H1 (cell line): ENCODE measurements around the gene ARHGAP15. TPM values are rescaled to one million over a fixed set of nuclear protein-coding genes. Genes with fewer than 3 reads are reported as not detected.

Experiments
- CTCF ChIA-PET: fragments of 300-600 bp; sonication (Branson Sonifier 250); formaldehyde crosslinking; loops from one replicate; lab custom pipeline; 2021; ENCODE audit not compliant: partially characterized antibody; lab: Charles Lee
- POLR2A ChIA-PET: fragments of 300-600 bp; sonication (Branson Sonifier 250); formaldehyde crosslinking; loops from one replicate; lab custom pipeline; 2021; ENCODE audit warnings: inconsistent platforms; ENCODE audit not compliant: partially characterized antibody; lab: Charles Lee
- DNase-seq, 2 experiments: peaks; one replicate each; pipeline versions ENCODE4 v3.0.0 to v3.0.0-alpha.2; 2010 to 2022; ENCODE audit warnings: low spot score in 2 of 2, low read depth in 1 of 2, mixed read lengths in 1 of 2
- FAIRE-seq: peaks from 2 replicates; lab custom pipeline; 2011; peaks lifted over from hg19 to GRCh38; lab: Jason Lieb, UNC
- H2AFZ ChIP-seq: 2 replicates; pipeline ENCODE4 v1.8.1; 2012; ENCODE audit warnings: low read length, inconsistent platforms
- H2AK5ac ChIP-seq: 2 replicates; pipeline ENCODE4 v1.6.1; 2013; ENCODE audit warnings: low read depth, low read length
- H2BK120ac ChIP-seq: replicated peaks from 2 replicates; pipeline ENCODE3; 2013; ENCODE audit warnings: low read depth, low read length, inconsistent platforms
- H2BK12ac ChIP-seq: 2 replicates; pipeline ENCODE4 v1.6.1; 2013; ENCODE audit warnings: low read depth, low read length
- H2BK15ac ChIP-seq: 2 replicates; pipeline ENCODE4 v1.6.1; 2013; ENCODE audit warnings: low read length
- H2BK20ac ChIP-seq: 2 replicates; pipeline ENCODE4 v1.6.1; 2013; ENCODE audit warnings: low read length
- H2BK5ac ChIP-seq: 2 replicates; pipeline ENCODE4 v1.6.1; 2013; ENCODE audit warnings: low read depth, low read length
- H3K14ac ChIP-seq: 2 replicates; pipeline ENCODE4 v1.6.1; 2013; ENCODE audit warnings: inconsistent platforms; ENCODE audit not compliant: insufficient read length
- H3K18ac ChIP-seq: 2 replicates; pipeline ENCODE4 v1.6.1; 2013; ENCODE audit warnings: low read length; ENCODE audit errors: extremely low read depth
- H3K23ac ChIP-seq: 2 replicates; pipeline ENCODE4 v1.6.1; 2013; ENCODE audit warnings: inconsistent platforms; ENCODE audit not compliant: insufficient read length
- H3K23me2 ChIP-seq: 2 replicates; pipeline ENCODE4 v1.6.1; 2013; ENCODE audit warnings: low read depth, low read length
- H3K27ac ChIP-seq: 2 replicates; pipeline ENCODE4 v1.6.1; 2011; ENCODE audit warnings: low read depth, low read length, inconsistent platforms
- H3K27me3 ChIP-seq, 4 experiments: replicated peaks in 1 of 4; 1 replicate in 1 of 4; 2 replicates in 3 of 4; pipeline versions ENCODE4 v1.6.1 to v1.8.1; 2011 to 2013; ENCODE audit warnings: low read length in 3 of 4, mild to moderate bottlenecking in 3 of 4, inconsistent platforms in 2 of 4, mixed read lengths in 2 of 4, moderate library complexity in 1 of 4; ENCODE audit not compliant: control insufficient read depth in 3 of 4, insufficient read depth in 3 of 4; ENCODE audit errors: extremely low read depth in 1 of 4
- H3K36me3 ChIP-seq, 4 experiments: 2 replicates each; pipeline versions ENCODE4 v1.6.1 to v1.8.1; 2011 to 2013; ENCODE audit warnings: mild to moderate bottlenecking in 4 of 4, low read length in 3 of 4, moderate library complexity in 2 of 4, control low read depth in 1 of 4, inconsistent platforms in 1 of 4; ENCODE audit not compliant: insufficient read depth in 4 of 4, control insufficient read depth in 2 of 4
- H3K4ac ChIP-seq: replicated peaks from 2 replicates; pipeline ENCODE3; 2013; ENCODE audit warnings: low read length, low read depth, mixed read lengths, inconsistent platforms; ENCODE audit not compliant: insufficient read length
- H3K4me1 ChIP-seq, 4 experiments: replicated peaks in 1 of 4; 1 replicate in 1 of 4; 2 replicates in 3 of 4; pipeline versions ENCODE4 v1.6.1 to v1.8.1; 2011 to 2013; ENCODE audit warnings: low read length in 3 of 4, inconsistent platforms in 2 of 4, mixed read lengths in 1 of 4; ENCODE audit not compliant: insufficient read depth in 4 of 4, control insufficient read depth in 3 of 4
- H3K4me2 ChIP-seq, 2 experiments: 2 replicates each; pipeline versions ENCODE4 v1.6.1 to v1.8.1; 2011 to 2013; ENCODE audit warnings: low read depth in 2 of 2, low read length in 2 of 2, control low read depth in 1 of 2, inconsistent platforms in 1 of 2, mild to moderate bottlenecking in 1 of 2; ENCODE audit not compliant: insufficient read depth in 1 of 2
- H3K4me3 ChIP-seq, 4 experiments: fragments of 200-600, 300-600 bp in 1 of 4; sonication (generic), shearing (Covaris generic), sonication (Bioruptor Twin) in 1 of 4; 2 replicates each; pipeline versions ENCODE4 v1.5.1 to v1.8.1; 2011 to 2016; ENCODE audit warnings: low read length in 4 of 4, low read depth in 3 of 4, control low read depth in 2 of 4, inconsistent platforms in 2 of 4, mild to moderate bottlenecking in 2 of 4, mixed read lengths in 1 of 4, moderate library complexity in 1 of 4; ENCODE audit not compliant: insufficient read depth in 2 of 4; ENCODE audit errors: extremely low read depth in 1 of 4
- H3K56ac ChIP-seq: replicated peaks from 2 replicates; pipeline ENCODE3; 2013; ENCODE audit warnings: low read depth, mild to moderate bottlenecking, mixed read lengths, low read length, inconsistent platforms; ENCODE audit not compliant: insufficient read length
- H3K79me1 ChIP-seq: 2 replicates; pipeline ENCODE4 v1.6.1; 2013; ENCODE audit warnings: low read depth, low read length, control low read depth
- H3K79me2 ChIP-seq, 2 experiments: 2 replicates each; pipeline versions ENCODE4 v1.6.1 to v1.8.1; 2012 to 2013; ENCODE audit warnings: low read length in 2 of 2, mild to moderate bottlenecking in 2 of 2, inconsistent platforms in 1 of 2; ENCODE audit not compliant: insufficient read depth in 2 of 2, control insufficient read depth in 1 of 2
- H3K9ac ChIP-seq, 4 experiments: replicated peaks in 1 of 4; 1 replicate in 1 of 4; 2 replicates in 3 of 4; pipeline versions ENCODE4 v1.6.1 to v1.8.1; 2011 to 2013; ENCODE audit warnings: low read depth in 3 of 4, low read length in 3 of 4, control low read depth in 2 of 4, mild to moderate bottlenecking in 2 of 4, moderate library complexity in 2 of 4, inconsistent platforms in 1 of 4; ENCODE audit errors: extremely low read depth in 1 of 4
- H3K9me3 ChIP-seq, 2 experiments: 2 replicates each; pipeline versions ENCODE4 v1.6.1 to v1.8.1; 2012 to 2013; ENCODE audit warnings: mild to moderate bottlenecking in 2 of 2, moderate library complexity in 2 of 2, control low read depth in 1 of 2, inconsistent platforms in 1 of 2, low read depth in 1 of 2, low read length in 1 of 2, mixed read lengths in 1 of 2; ENCODE audit not compliant: insufficient read depth in 2 of 2
- H4K20me1 ChIP-seq, 2 experiments: replicated peaks in 1 of 2; 2 replicates each; pipeline versions ENCODE3 to v1.8.1; 2011 to 2013; ENCODE audit warnings: inconsistent platforms in 2 of 2, low read length in 2 of 2, mild to moderate bottlenecking in 1 of 2; ENCODE audit not compliant: insufficient read depth in 2 of 2, control insufficient read depth in 1 of 2
- H4K5ac ChIP-seq: 2 replicates; pipeline ENCODE4 v1.6.1; 2013; ENCODE audit warnings: low read length, low read depth, mixed read lengths, inconsistent platforms; ENCODE audit not compliant: insufficient read length
- H4K8ac ChIP-seq: 2 replicates; pipeline ENCODE4 v1.8.0; 2013; ENCODE audit warnings: mild to moderate bottlenecking, moderate library complexity, low read length, inconsistent platforms; ENCODE audit not compliant: insufficient read depth; ENCODE audit errors: extremely low read depth
- H4K91ac ChIP-seq: replicated peaks from 2 replicates; pipeline ENCODE3; 2013; ENCODE audit warnings: low read length, mixed read lengths, inconsistent platforms; ENCODE audit not compliant: insufficient read length
- CBX8 ChIP-seq: fragments of 300-800, 300-1000 bp; sonication (generic); IDR thresholded peaks from 2 replicates; pipeline ENCODE4 v1.7.1; 2016; ENCODE audit warnings: low read depth, low read length, borderline replicate concordance
- CTBP2 ChIP-seq: IDR thresholded peaks from 2 replicates; pipeline ENCODE4 v1.7.0; 2011; ENCODE audit warnings: borderline replicate concordance, mild to moderate bottlenecking, moderate library complexity, mixed read lengths, low read length; ENCODE audit not compliant: insufficient read depth, insufficient read length
- TAF7 ChIP-seq: optimal IDR thresholded peaks from 2 replicates; pipeline ENCODE3; 2011; ENCODE audit warnings: low read depth, mild to moderate bottlenecking, inconsistent platforms, low read length, moderate library complexity, borderline replicate concordance
- USF2 ChIP-seq: IDR thresholded peaks from 2 replicates; pipeline ENCODE4 v1.6.1; 2011; ENCODE audit warnings: low read length, improper control_type of control experiment
- polyA plus RNA-seq, 7 experiments: library from polyadenylated mRNA; depleted of rRNA in 3 of 7; stranded (reverse) in 5 of 7; unstranded in 2 of 7; fragments of >200 nt in 5 of 7; fragments of 200-250 nt in 2 of 7; gene quantifications; 1 replicate in 5 of 7; 2 replicates in 1 of 7; 4 replicates in 1 of 7; pipeline versions ENCODE4 v1.2.1 to v1.2.3, GENCODE V29; 2011 to 2013; ENCODE audit warnings: missing spikeins in 2 of 7, mixed read lengths in 2 of 7
- total RNA-seq: library from RNA; stranded (reverse); fragmentation: NEBNext Ultra II Directional; extraction: Animal tissue kit (Norgen Biotek cat#: 25700); gene quantifications from 2 replicates; pipeline ENCODE4 v1.2.1, GENCODE V29; 2021

ARHGAP15 gene
- total and polyA plus RNA-seq, 2 of the 8 experiments (the other 6 are each of a cell fraction or from before 2014, with no cell fraction given), result not detected

- Histone ChIP-seq H2BK5ac (no peak overlapping the region), H3K36me3 (no peaks in the 10 kb centered on the region), H2AK5ac (no peak overlapping the region), H3K4me1 (peaks cover 0 to 5% (median 0%) of the 10 kb centered on the region in 4 experiments; a peak in 2 of 7 replicates), H4K20me1 (no peaks in the 10 kb centered on the region), H3K27ac (no peak overlapping the region), H3K9ac (no peak overlapping the region), H2BK120ac (no peak overlapping the region), H3K23ac (no peak overlapping the region), H2BK15ac (no peak overlapping the region), H3K4ac (no peak overlapping the region), H3K79me1 (no peaks in the 10 kb centered on the region), H3K4me2 (no peak overlapping the region), H2AFZ (no peak overlapping the region), H4K91ac (no peak overlapping the region), H4K8ac (no peak overlapping the region), H3K14ac (no peak overlapping the region), H3K56ac (no peak overlapping the region), H3K18ac (no peak overlapping the region), H3K79me2 (no peaks in the 10 kb centered on the region), H3K27me3 (peaks cover 0 to 2% (median 0%) of the 10 kb centered on the region in 4 experiments; a peak in 1 of 7 replicates), H3K9me3 (no peaks in the 10 kb centered on the region), H2BK12ac (no peak overlapping the region), H2BK20ac (no peak overlapping the region), H4K5ac (no peak overlapping the region), H3K23me2 (no peaks in the 10 kb centered on the region), H3K4me3 (no peak overlapping the region)
- TF ChIP-seq USF2, result no peak
- no peak for TF ChIP-seq TAF7
- no peak for TF ChIP-seq CTBP2
- TF ChIP-seq CBX8, result no peak
- FAIRE-seq, result no peak
- no peak for DNase-seq
- ChIA-PET CTCF (interaction anchor here (0.6 to 1.9 kb wide), 3 partner anchors 13 to 15 kb away, joined by 3 to 7 read pairs (median 5); no protein-coding TSS in a partner anchor), POLR2A (no interaction called here)
Measured at GRCh38 chr2:143297182-143297581, 168.0 kb downstream of the ARHGAP15 start.
